Measurements from ENCODE around the gene RCL1. TPM values are rescaled to one million over a fixed set of nuclear protein-coding genes. Genes with fewer than 3 reads are reported as not detected.
"Not testable (repeated sequence)": the region's sequence is repeated elsewhere in the genome, so short reads cannot be mapped to it uniquely, and the experiment has no call there.

Gene RCL1
- total and polyA plus RNA-seq, 2 donors = 18.0 to 18.8 TPM

- Histone ChIP-seq H3K4me1 (ENCODE audit: insufficient read depth) (no peaks in the 10 kb centered on the region), H3K27ac (ENCODE audit: low read depth) (no peak overlapping the region), H3K36me3 (ENCODE audit: insufficient read depth) (no peaks in the 10 kb centered on the region), H3K4me3 (ENCODE audit: low read depth, low read length) (no peak overlapping the region)
- DNase-seq (ENCODE audit: extremely low spot score) = no peak
These were observed 24.1 kb upstream of the RCL1 start for GRCh38 chr9:4768681-4769080.

- Histone ChIP-seq H3K36me3 (ENCODE audit: insufficient read depth) (no peaks in the 10 kb centered on the region), H3K4me1 (ENCODE audit: insufficient read depth) (no peaks in the 10 kb centered on the region), H3K27ac (ENCODE audit: low read depth) (no peak overlapping the region), H3K4me3 (ENCODE audit: low read depth, low read length) (no peak overlapping the region)
- DNase-seq (ENCODE audit: extremely low spot score) = no peak
- 85% methylated on average over 7 of the region's 7 CpGs for WGBS
These were observed 23.2 kb upstream of the RCL1 start for GRCh38 chr9:4769321-4770080.

GRCh38 chr9:4771788-4772187 is 21.0 kb upstream of the RCL1 start:
- DNase-seq (ENCODE audit: extremely low spot score) = no peak
- H3K4me1 ChIP-seq (ENCODE audit: insufficient read depth) = no peaks in the 10 kb centered on the region
- no peaks in the 10 kb centered on the region for H3K36me3 ChIP-seq (ENCODE audit: insufficient read depth)
- no peak overlapping the region for H3K4me3 ChIP-seq (ENCODE audit: low read depth, low read length)
- WGBS = 94% methylated on average over 1 of the region's 1 CpG
- H3K27ac ChIP-seq (ENCODE audit: low read depth) = no peak overlapping the region

GRCh38 chr9:4774209-4774608 is 18.5 kb upstream of the RCL1 start:
- no peak for DNase-seq (ENCODE audit: extremely low spot score)
- H3K4me1 ChIP-seq (ENCODE audit: insufficient read depth) = no peaks in the 10 kb centered on the region
- no peaks in the 10 kb centered on the region for H3K36me3 ChIP-seq (ENCODE audit: insufficient read depth)
- WGBS = 65% methylated on average over 1 of the region's 1 CpG
- no peak overlapping the region for H3K27ac ChIP-seq (ENCODE audit: low read depth)
- no peak overlapping the region for H3K4me3 ChIP-seq (ENCODE audit: low read depth, low read length)

- not testable (repeated sequence) for H3K4me1 ChIP-seq (ENCODE audit: insufficient read depth); DNase-seq (ENCODE audit: extremely low spot score); H3K27ac ChIP-seq (ENCODE audit: low read depth); H3K4me3 ChIP-seq (ENCODE audit: low read depth, low read length); H3K36me3 ChIP-seq (ENCODE audit: insufficient read depth)
- 49% methylated on average over 1 of the region's 2 CpGs for WGBS
These were observed 17.8 kb upstream of the RCL1 start for GRCh38 chr9:4774958-4775357.

GRCh38 chr9:4780651-4781050 is 12.1 kb upstream of the RCL1 start:
- Histone ChIP-seq H3K27ac (ENCODE audit: low read depth) (no peak overlapping the region), H3K4me3 (ENCODE audit: low read depth, low read length) (no peak overlapping the region), H3K36me3 (ENCODE audit: insufficient read depth) (no peaks in the 10 kb centered on the region), H3K4me1 (ENCODE audit: insufficient read depth) (no peaks in the 10 kb centered on the region)
- DNase-seq (ENCODE audit: extremely low spot score) = no peak
- 84% methylated on average over 1 of the region's 1 CpG for WGBS

- WGBS = 68% methylated on average over 2 of the region's 2 CpGs
- no peaks in the 10 kb centered on the region for H3K36me3 ChIP-seq (ENCODE audit: insufficient read depth)
- DNase-seq (ENCODE audit: extremely low spot score) = no peak
These were observed 11.3 kb upstream of the RCL1 start for GRCh38 chr9:4781408-4781807.

GRCh38 chr9:4783191-4783590 is 9.6 kb upstream of the RCL1 start:
- DNase-seq (ENCODE audit: extremely low spot score); H3K4me3 ChIP-seq (ENCODE audit: low read depth, low read length); H3K36me3 ChIP-seq (ENCODE audit: insufficient read depth); H3K4me1 ChIP-seq (ENCODE audit: insufficient read depth); H3K27ac ChIP-seq (ENCODE audit: low read depth): not testable (repeated sequence)
- 81% methylated on average over 4 of the region's 4 CpGs for WGBS

More at GRCh38 chr9:4781408-4781807, 11.3 kb upstream of the RCL1 start:
- Histone ChIP-seq H3K27ac (ENCODE audit: low read depth) (no peak overlapping the region), H3K4me1 (ENCODE audit: insufficient read depth) (no peaks in the 10 kb centered on the region), H3K4me3 (ENCODE audit: low read depth, low read length) (no peak overlapping the region)

GRCh38 chr9:4784403-4784802 is 8.3 kb upstream of the RCL1 start:
- WGBS = 76% methylated on average over 2 of the region's 2 CpGs
- Histone ChIP-seq H3K4me3 (ENCODE audit: low read depth, low read length) (no peak overlapping the region), H3K27ac (ENCODE audit: low read depth) (no peak overlapping the region), H3K36me3 (ENCODE audit: insufficient read depth) (no peaks in the 10 kb centered on the region), H3K4me1 (ENCODE audit: insufficient read depth) (no peaks in the 10 kb centered on the region)
- DNase-seq (ENCODE audit: extremely low spot score) = no peak

- Histone ChIP-seq H3K4me1 (ENCODE audit: insufficient read depth) (no peaks in the 10 kb centered on the region), H3K36me3 (ENCODE audit: insufficient read depth) (no peaks in the 10 kb centered on the region), H3K4me3 (ENCODE audit: low read depth, low read length) (no peak overlapping the region), H3K27ac (ENCODE audit: low read depth) (no peak overlapping the region)
- no peak for DNase-seq (ENCODE audit: extremely low spot score)
- WGBS = 93% methylated on average over 4 of the region's 4 CpGs
These were observed 6.1 kb upstream of the RCL1 start for GRCh38 chr9:4786599-4786998.

GRCh38 chr9:4787876-4788275 is 4.9 kb upstream of the RCL1 start:
- Histone ChIP-seq H3K27ac (ENCODE audit: low read depth) (no peak overlapping the region), H3K36me3 (ENCODE audit: insufficient read depth) (no peaks in the 10 kb centered on the region), H3K4me1 (ENCODE audit: insufficient read depth) (no peaks in the 10 kb centered on the region), H3K4me3 (ENCODE audit: low read depth, low read length) (no peak overlapping the region)
- no peak for DNase-seq (ENCODE audit: extremely low spot score)
- 99% methylated on average over 1 of the region's 1 CpG for WGBS

- Histone ChIP-seq H3K4me1 (ENCODE audit: insufficient read depth) (no peaks in the 10 kb centered on the region), H3K27ac (ENCODE audit: low read depth) (no peak overlapping the region), H3K4me3 (ENCODE audit: low read depth, low read length) (no peak overlapping the region), H3K36me3 (ENCODE audit: insufficient read depth) (no peaks in the 10 kb centered on the region)
- no peak for DNase-seq (ENCODE audit: extremely low spot score)
- WGBS = 88% methylated on average over 6 of the region's 6 CpGs
These were observed 4.0 kb upstream of the RCL1 start for GRCh38 chr9:4788703-4789102.

- Histone ChIP-seq H3K4me3 (ENCODE audit: low read depth, low read length) (peak overlapping the region; percentile 38), H3K4me1 (ENCODE audit: insufficient read depth) (peaks cover 1% of the 10 kb centered on the region), H3K36me3 (ENCODE audit: insufficient read depth) (no peaks in the 10 kb centered on the region), H3K27ac (ENCODE audit: low read depth) (no peak overlapping the region)
- DNase-seq (ENCODE audit: extremely low spot score) = no peak
- WGBS = 1% methylated on average over 23 of the region's 23 CpGs
These were observed 631 bp upstream of the RCL1 start for GRCh38 chr9:4792054-4792571.

- H3K36me3 ChIP-seq (ENCODE audit: insufficient read depth) = no peaks in the 10 kb centered on the region
- 18% methylated on average over 23 of the region's 23 CpGs for WGBS
- H3K4me1 ChIP-seq (ENCODE audit: insufficient read depth) = peaks cover 1% of the 10 kb centered on the region
- peak overlapping the region; percentile 2 for H3K27ac ChIP-seq (ENCODE audit: low read depth)
- no peak for DNase-seq (ENCODE audit: extremely low spot score)
- peak overlapping the region; percentile 60 for H3K4me3 ChIP-seq (ENCODE audit: low read depth, low read length)
These were observed 983 bp downstream of the RCL1 start for GRCh38 chr9:4793459-4794395.
